GM12878 (cell line): ENCODE data around the gene CDKN2B. TPM values are rescaled to one million over a fixed set of nuclear protein-coding genes. Genes with fewer than 3 reads are reported as not detected.

ENCODE experiments used
- ATAC-seq: fragments of 200-7000 bp; cut with Tn5 transposase; 3 replicates; pipeline ENCODE4 v1.9.1; 2020; ENCODE audit warnings: mild to moderate bottlenecking, moderate library complexity
- BruUV-seq: library from RNA; stranded (reverse); fragments of 400-500 nt; replicated peaks from 2 replicates; lab custom pipeline; 2021; lab: Mats Ljungman, UMichigan
- CTCF ChIA-PET: fragments of 300-600 bp; sonication (Branson Sonifier 250); formaldehyde crosslinking; extraction: SDS; loops from one replicate; lab custom pipeline; 2021; ENCODE audit warnings: inconsistent platforms; lab: Yijun Ruan, JAX
- POLR2A ChIA-PET: fragments of 350-600 bp; formaldehyde crosslinking; extraction: SDS; loops from one replicate; lab custom pipeline; 2021; ENCODE audit warnings: inconsistent platforms; lab: Charles Lee
- RAD21 ChIA-PET: fragments of 300-600 bp; sonication (Branson Sonifier 250); formaldehyde crosslinking; loops from one replicate; lab custom pipeline; 2023; ENCODE audit warnings: antibody characterized with exemption; ENCODE audit not compliant: unreplicated experiment; lab: Charles Lee
- SMC1A ChIA-PET: fragments of 300-600 bp; sonication (Branson Sonifier 250); formaldehyde crosslinking; loops from one replicate; lab custom pipeline; 2023; ENCODE audit not compliant: unreplicated experiment, uncharacterized antibody; lab: Charles Lee
- DNase-seq: peaks from one replicate; pipeline ENCODE4 v3.0.0-alpha.2; 2011; ENCODE audit warnings: low read depth, low spot score
- FAIRE-seq: peaks from 3 replicates; lab custom pipeline; 2011; peaks lifted over from hg19 to GRCh38; lab: Jason Lieb, UNC
- H2AFZ ChIP-seq: 2 replicates; pipeline ENCODE4 v1.6.0; 2011; ENCODE audit warnings: low read depth, low read length, control low read depth; ENCODE audit not compliant: control insufficient read depth
- H3K27ac ChIP-seq: 2 replicates; pipeline ENCODE4 v1.5.1; 2011; ENCODE audit warnings: control low read depth; ENCODE audit not compliant: control insufficient read depth, insufficient read depth
- H3K27me3 ChIP-seq, 2 experiments: replicated peaks in 1 of 2; 2 replicates each; pipeline versions ENCODE4 v1.6.0 to v1.6.1; 2011; ENCODE audit warnings: low read length in 1 of 2; ENCODE audit not compliant: control insufficient read depth in 2 of 2, insufficient read depth in 2 of 2
- H3K36me3 ChIP-seq, 2 experiments: 2 replicates each; pipeline ENCODE4 v1.5.1; 2011; ENCODE audit warnings: low read length in 1 of 2; ENCODE audit not compliant: control insufficient read depth in 2 of 2, insufficient read depth in 2 of 2
- H3K4me1 ChIP-seq: 2 replicates; pipeline ENCODE4 v1.6.1; 2011; ENCODE audit warnings: mild to moderate bottlenecking, low read length, moderate library complexity, mixed read lengths; ENCODE audit not compliant: control insufficient read depth, insufficient read depth
- H3K4me2 ChIP-seq: 2 replicates; pipeline ENCODE4 v1.6.0; 2011; ENCODE audit warnings: control low read depth; ENCODE audit not compliant: control insufficient read depth, insufficient read depth
- H3K4me3 ChIP-seq: fragments of 200-600 bp; sonication (generic); 2 replicates; pipeline ENCODE4 v1.5.1; 2016
- H3K79me2 ChIP-seq: 2 replicates; pipeline ENCODE4 v1.6.0; 2011; ENCODE audit warnings: low read length; ENCODE audit not compliant: control insufficient read depth, insufficient read depth
- H3K9ac ChIP-seq: 2 replicates; pipeline ENCODE4 v1.8.0; 2011; ENCODE audit warnings: low read length, control low read depth, mixed read lengths; ENCODE audit not compliant: control insufficient read depth, insufficient read depth
- H3K9me3 ChIP-seq: replicated peaks from 3 replicates; pipeline ENCODE4 v1.5.1; 2011; ENCODE audit warnings: mild to moderate bottlenecking, low read length; ENCODE audit not compliant: control insufficient read depth, insufficient read depth
- H4K20me1 ChIP-seq: 2 replicates; pipeline ENCODE4 v1.6.0; 2011; ENCODE audit not compliant: control insufficient read depth, insufficient read depth
- CREM ChIP-seq: IDR thresholded peaks from 2 replicates; pipeline ENCODE4 v1.6.1; 2014; ENCODE audit warnings: antibody characterized with exemption, low read depth
- EED ChIP-seq: sonication (generic); IDR thresholded peaks from 2 replicates; pipeline ENCODE4 v1.6.1; 2016; ENCODE audit warnings: antibody characterized with exemption, low read depth
- MYC ChIP-seq: IDR thresholded peaks from 2 replicates; pipeline ENCODE4 v1.6.1; 2011; ENCODE audit warnings: mild to moderate bottlenecking, low read length, moderate library complexity, inconsistent platforms; ENCODE audit not compliant: insufficient read depth, insufficient replicate concordance, insufficient read length, severe bottlenecking
- NFYB ChIP-seq: IDR thresholded peaks from 2 replicates; pipeline ENCODE4 v1.6.1; 2011; ENCODE audit warnings: low read depth, mild to moderate bottlenecking, low read length, improper control_type of control experiment, moderate library complexity; ENCODE audit not compliant: insufficient read depth
- NR2C1 ChIP-seq: fragments of 450-650 bp; IDR thresholded peaks from 2 replicates; pipeline ENCODE4 v1.6.1; 2017; ENCODE audit warnings: antibody characterized with exemption, mild to moderate bottlenecking, moderate library complexity
- SMAD1 ChIP-seq: fragments of 450-650 bp; IDR thresholded peaks from 2 replicates; pipeline ENCODE4 v1.6.1; 2018; ENCODE audit warnings: mild to moderate bottlenecking, low read depth; ENCODE audit not compliant: partially characterized antibody
- ZNF274 ChIP-seq: IDR thresholded peaks from one replicate; pipeline ENCODE4 v1.8.0; 2011; ENCODE audit not compliant: insufficient read length, insufficient read depth
- WGBS: methylation state at CpG from one replicate; pipeline ENCODE4 v1.1.6; 2016; ENCODE audit warnings: low lambda C conversion rate; ENCODE audit not compliant: insufficient replicate concordance, insufficient coverage; ENCODE audit errors: missing lambda C conversion rate; 5-methylcytosine and 5-hydroxymethylcytosine counted together
- in situ Hi-C: fragments of 300-500 bp; cut with MboI; formaldehyde crosslinking; loops from 9 replicates; pipeline ENCODE4 v1.14.3; 2018; ENCODE audit warnings: mixed read lengths
- intact Hi-C: fragments of 100-400 bp; cut with micrococcal nuclease; formaldehyde crosslinking; loops from one replicate; pipeline ENCODE4 v1.14.2; 2022; ENCODE audit not compliant: unreplicated experiment
- polyA plus RNA-seq, 11 experiments: library from polyadenylated mRNA; depleted of rRNA in 4 of 11; unstranded in 6 of 11; stranded (reverse) in 5 of 11; fragments of >200 nt; fragmentation: Nextera tagmentation in 4 of 11; fragmentation: Illumina TruSeq in 1 of 11; extraction: Ambion mirVana in 4 of 11; extraction: Trizol in 1 of 11; gene quantifications; 1 replicate in 1 of 11; 2 replicates in 10 of 11; pipeline versions ENCODE4 v1.2.1 to v1.2.3, GENCODE V29; 2011 to 2016; ENCODE audit warnings: inconsistent platforms in 2 of 11, missing spikeins in 2 of 11, low read depth in 1 of 11
- total RNA-seq, 4 experiments: library from RNA; depleted of rRNA in 3 of 4; stranded (reverse); fragments of >200 nt in 3 of 4; fragmentation: Illumina TruSeq in 1 of 4; extraction: Trizol in 1 of 4; gene quantifications; 2 replicates each; pipeline versions ENCODE4 v1.2.1 to v1.2.3, GENCODE V29; 2013 to 2021
- TF ChIP-seq, protein P1 (sequence below): fragments of 150-350 bp; IDR thresholded peaks from 2 replicates; pipeline ENCODE4 v1.6.1; 2014; ENCODE audit warnings: mild to moderate bottlenecking, low read depth, low read length
- TF ChIP-seq, protein P2 (sequence below): fragments of 450-650 bp; IDR thresholded peaks from 2 replicates; pipeline ENCODE4 v1.6.1; 2017; ENCODE audit warnings: mild to moderate bottlenecking, moderate library complexity
- TF ChIP-seq, protein P3 (sequence below): fragments of 450-650 bp; IDR thresholded peaks from 2 replicates; pipeline ENCODE4 v1.6.1; 2016; ENCODE audit warnings: mild to moderate bottlenecking
- TF ChIP-seq, protein P4 (sequence below): fragments of 450-650 bp; formaldehyde crosslinking; IDR thresholded peaks from 2 replicates; pipeline ENCODE4 v1.4.0; 2022; ENCODE audit warnings: mild to moderate bottlenecking, moderate library complexity

CDKN2B gene
- total and polyA plus RNA-seq, 10 of the 15 experiments (the other 5 are each of a cell fraction or from before 2014, with no cell fraction given), result 0.03 to 0.47 (median 0.08) TPM; not detected in 1

DNA sequence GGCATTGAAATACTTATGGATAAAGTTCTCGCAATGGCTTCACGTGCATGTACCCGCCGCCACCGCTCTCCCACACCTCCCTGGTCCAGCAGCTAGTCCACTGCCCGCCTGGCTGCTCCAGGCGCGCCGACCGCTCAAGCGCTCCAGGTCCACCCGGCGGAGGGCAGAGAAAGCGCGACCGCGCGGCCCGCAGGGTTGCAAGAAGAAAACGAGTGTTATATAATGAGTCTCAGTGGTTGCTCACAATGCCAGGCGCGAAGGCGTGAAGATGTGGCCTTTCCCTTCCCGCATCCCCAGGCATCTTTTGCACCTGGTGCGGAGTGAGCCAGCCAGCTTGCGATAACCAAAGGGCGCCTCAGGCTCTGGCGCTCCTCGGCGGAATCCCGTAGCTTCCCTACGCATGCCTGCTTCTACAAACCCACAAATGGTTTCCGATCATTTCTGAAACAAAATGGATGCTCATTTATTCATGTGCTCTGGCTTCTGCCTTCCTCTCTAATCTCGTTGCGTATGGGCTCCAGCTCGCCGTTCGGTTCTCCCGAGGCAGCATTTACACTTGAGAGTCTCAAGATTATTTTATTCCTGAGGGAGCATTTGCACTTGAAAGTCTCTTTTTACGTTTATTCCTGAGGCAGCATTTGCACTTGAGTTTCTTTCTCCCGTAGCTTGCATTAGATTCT lies 40.6 kb downstream of the CDKN2B start (continued):
- TF ChIP-seq, protein P1, sequence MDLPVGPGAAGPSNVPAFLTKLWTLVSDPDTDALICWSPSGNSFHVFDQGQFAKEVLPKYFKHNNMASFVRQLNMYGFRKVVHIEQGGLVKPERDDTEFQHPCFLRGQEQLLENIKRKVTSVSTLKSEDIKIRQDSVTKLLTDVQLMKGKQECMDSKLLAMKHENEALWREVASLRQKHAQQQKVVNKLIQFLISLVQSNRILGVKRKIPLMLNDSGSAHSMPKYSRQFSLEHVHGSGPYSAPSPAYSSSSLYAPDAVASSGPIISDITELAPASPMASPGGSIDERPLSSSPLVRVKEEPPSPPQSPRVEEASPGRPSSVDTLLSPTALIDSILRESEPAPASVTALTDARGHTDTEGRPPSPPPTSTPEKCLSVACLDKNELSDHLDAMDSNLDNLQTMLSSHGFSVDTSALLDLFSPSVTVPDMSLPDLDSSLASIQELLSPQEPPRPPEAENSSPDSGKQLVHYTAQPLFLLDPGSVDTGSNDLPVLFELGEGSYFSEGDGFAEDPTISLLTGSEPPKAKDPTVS, result no peak
- TF ChIP-seq EED (no peak), NFYB (no peak), SMAD1 (no peak)
- TF ChIP-seq, protein P2, sequence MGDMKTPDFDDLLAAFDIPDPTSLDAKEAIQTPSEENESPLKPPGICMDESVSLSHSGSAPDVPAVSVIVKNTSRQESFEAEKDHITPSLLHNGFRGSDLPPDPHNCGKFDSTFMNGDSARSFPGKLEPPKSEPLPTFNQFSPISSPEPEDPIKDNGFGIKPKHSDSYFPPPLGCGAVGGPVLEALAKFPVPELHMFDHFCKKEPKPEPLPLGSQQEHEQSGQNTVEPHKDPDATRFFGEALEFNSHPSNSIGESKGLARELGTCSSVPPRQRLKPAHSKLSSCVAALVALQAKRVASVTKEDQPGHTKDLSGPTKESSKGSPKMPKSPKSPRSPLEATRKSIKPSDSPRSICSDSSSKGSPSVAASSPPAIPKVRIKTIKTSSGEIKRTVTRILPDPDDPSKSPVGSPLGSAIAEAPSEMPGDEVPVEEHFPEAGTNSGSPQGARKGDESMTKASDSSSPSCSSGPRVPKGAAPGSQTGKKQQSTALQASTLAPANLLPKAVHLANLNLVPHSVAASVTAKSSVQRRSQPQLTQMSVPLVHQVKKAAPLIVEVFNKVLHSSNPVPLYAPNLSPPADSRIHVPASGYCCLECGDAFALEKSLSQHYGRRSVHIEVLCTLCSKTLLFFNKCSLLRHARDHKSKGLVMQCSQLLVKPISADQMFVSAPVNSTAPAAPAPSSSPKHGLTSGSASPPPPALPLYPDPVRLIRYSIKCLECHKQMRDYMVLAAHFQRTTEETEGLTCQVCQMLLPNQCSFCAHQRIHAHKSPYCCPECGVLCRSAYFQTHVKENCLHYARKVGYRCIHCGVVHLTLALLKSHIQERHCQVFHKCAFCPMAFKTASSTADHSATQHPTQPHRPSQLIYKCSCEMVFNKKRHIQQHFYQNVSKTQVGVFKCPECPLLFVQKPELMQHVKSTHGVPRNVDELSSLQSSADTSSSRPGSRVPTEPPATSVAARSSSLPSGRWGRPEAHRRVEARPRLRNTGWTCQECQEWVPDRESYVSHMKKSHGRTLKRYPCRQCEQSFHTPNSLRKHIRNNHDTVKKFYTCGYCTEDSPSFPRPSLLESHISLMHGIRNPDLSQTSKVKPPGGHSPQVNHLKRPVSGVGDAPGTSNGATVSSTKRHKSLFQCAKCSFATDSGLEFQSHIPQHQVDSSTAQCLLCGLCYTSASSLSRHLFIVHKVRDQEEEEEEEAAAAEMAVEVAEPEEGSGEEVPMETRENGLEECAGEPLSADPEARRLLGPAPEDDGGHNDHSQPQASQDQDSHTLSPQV, result no peak
- TF ChIP-seq, all 136 proteins: peak for 0

DNA sequence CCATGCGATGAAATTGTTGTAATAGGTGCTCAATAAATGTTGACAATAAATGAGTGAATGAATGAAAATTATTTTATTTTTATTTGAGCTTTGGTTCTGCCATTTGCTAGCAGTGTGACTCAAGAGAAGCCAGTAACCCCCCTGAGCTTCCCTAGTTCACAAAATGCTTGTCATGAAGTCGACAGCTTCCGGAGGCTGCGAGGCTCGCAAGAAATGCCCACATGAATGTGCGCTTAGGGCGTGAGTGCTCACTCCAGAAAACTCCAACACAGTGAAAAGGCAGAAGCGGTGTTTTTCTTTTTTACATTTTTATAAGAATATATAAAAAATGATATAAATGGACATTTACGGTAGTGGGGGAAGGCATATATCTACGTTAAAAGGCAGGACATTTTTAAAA lies 41.4 kb downstream of the CDKN2B start:
- SMC1A ChIA-PET, result interaction anchor here (1.5 kb wide), 1 partner anchor 19 kb away, joined by 3 read pairs; no protein-coding TSS in a partner anchor
- Histone ChIP-seq H4K20me1 (no peaks in the 10 kb centered on the region), H3K4me2 (no peak overlapping the region), H3K36me3 (no peaks in the 10 kb centered on the region), H3K27ac (no peak overlapping the region), H3K79me2 (no peaks in the 10 kb centered on the region), H3K4me3 (no peak overlapping the region), H2AFZ (no peak overlapping the region), H3K27me3 (peaks cover 0 to 11% of the 10 kb centered on the region in 2 experiments; a peak in 2 of 4 replicates), H3K9ac (no peak overlapping the region), H3K4me1 (peaks cover 8% of the 10 kb centered on the region), H3K9me3 (peaks cover 8% of the 10 kb centered on the region; the same call in 2 of the 3 replicates)
- CTCF ChIA-PET, result no interaction called here
- FAIRE-seq (no peak), DNase-seq (no peak), ATAC-seq (no peak)
- POLR2A ChIA-PET, result no interaction called here
- RAD21 ChIA-PET, result no interaction called here
- WGBS, result 78% methylated on average over 10 of the region's 10 CpGs
- intact Hi-C loops, result no loop called here
- in situ Hi-C loops, result loop anchor here (5.0 kb wide), 1 partner anchor 50 kb away; no protein-coding TSS in a partner anchor
- BruUV-seq, result no TSS peak
- TF ChIP-seq MYC (no peak), CREM (no peak), NR2C1 (no peak), ZNF274 (no peak)
- TF ChIP-seq, protein P3, sequence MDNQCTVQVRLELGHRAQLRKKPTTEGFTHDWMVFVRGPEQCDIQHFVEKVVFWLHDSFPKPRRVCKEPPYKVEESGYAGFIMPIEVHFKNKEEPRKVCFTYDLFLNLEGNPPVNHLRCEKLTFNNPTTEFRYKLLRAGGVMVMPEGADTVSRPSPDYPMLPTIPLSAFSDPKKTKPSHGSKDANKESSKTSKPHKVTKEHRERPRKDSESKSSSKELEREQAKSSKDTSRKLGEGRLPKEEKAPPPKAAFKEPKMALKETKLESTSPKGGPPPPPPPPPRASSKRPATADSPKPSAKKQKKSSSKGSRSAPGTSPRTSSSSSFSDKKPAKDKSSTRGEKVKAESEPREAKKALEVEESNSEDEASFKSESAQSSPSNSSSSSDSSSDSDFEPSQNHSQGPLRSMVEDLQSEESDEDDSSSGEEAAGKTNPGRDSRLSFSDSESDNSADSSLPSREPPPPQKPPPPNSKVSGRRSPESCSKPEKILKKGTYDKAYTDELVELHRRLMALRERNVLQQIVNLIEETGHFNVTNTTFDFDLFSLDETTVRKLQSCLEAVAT, result no peak
- TF ChIP-seq, protein P4, sequence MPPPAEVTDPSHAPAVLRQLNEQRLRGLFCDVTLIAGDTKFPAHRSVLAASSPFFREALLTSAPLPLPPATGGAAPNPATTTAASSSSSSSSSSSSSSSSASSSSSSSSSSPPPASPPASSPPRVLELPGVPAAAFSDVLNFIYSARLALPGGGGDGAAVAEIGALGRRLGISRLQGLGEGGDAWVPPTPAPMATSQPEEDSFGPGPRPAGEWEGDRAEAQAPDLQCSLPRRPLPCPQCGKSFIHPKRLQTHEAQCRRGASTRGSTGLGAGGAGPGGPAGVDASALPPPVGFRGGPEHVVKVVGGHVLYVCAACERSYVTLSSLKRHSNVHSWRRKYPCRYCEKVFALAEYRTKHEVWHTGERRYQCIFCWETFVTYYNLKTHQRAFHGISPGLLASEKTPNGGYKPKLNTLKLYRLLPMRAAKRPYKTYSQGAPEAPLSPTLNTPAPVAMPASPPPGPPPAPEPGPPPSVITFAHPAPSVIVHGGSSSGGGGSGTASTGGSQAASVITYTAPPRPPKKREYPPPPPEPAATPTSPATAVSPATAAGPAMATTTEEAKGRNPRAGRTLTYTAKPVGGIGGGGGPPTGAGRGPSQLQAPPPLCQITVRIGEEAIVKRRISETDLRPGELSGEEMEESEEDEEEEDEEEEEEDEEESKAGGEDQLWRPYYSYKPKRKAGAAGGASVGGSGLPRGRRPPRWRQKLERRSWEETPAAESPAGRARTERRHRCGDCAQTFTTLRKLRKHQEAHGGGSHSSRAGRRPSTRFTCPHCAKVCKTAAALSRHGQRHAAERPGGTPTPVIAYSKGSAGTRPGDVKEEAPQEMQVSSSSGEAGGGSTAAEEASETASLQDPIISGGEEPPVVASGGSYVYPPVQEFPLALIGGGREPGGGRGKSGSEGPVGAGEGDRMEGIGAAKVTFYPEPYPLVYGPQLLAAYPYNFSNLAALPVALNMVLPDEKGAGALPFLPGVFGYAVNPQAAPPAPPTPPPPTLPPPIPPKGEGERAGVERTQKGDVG (CRISPR knock-in tag), result no peak
